Activated gamma-delta T cell treated with Interleukin-2 at 50 U/mL for 16 hours (primary cell): ENCODE measurements around the gene GPR152.
"Not testable (repeated sequence)": the region's sequence is repeated elsewhere in the genome, so short reads cannot be mapped to it uniquely, and the experiment has no call there.

Source experiments
- DNase-seq: peaks from one replicate; pipeline ENCODE4 v3.0.0-alpha.2; 2020

GPR152 gene

DNA sequence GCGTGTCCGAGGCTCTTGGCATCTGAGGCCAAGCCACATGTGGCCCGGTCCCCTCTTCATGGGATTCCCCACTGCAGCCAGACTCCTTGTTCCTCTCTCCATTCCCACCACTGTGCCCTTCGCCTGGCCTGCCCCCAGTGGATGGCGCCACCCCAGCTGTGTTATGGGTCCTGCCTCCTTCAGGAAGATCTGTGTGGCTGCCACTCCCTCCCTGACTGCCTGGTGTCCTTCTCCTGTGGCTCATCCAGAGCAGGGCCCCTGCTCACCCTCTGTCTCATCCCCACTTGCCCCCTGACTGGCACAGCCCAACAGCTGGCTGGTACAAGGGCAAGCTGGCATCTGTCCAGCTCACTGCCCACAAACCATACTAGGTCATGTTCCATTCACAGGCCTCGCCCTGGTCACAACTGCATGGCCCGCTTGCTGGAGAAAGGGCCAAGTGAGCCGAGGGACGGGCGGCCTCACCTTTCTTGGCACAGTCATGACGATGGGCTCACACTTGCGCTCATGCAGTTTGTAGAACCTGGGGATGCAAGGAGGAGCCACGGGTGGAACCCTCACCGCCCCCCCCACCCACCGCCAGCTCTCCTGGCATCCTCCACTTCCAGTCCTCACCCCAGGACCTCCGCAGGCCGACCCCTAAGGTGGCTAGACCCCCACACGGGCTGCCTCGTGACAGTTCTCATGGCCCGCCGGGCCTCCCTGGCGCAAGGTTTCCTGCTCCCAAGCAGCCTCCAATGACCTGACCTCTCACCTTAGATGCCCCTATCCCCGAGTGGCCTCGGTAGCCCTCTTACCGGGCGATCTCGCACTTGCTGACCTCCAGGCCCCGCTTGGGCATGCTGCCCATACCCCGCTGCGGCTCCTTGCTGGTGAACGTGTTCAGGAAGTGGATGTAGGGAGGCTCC is 13.0 kb downstream of the GPR152 start:
- no peak for DNase-seq

- DNase-seq = peak; percentile 70
Observed at GRCh38 chr11:67438158-67438902, 14.2 kb downstream of the GPR152 start.

DNA sequence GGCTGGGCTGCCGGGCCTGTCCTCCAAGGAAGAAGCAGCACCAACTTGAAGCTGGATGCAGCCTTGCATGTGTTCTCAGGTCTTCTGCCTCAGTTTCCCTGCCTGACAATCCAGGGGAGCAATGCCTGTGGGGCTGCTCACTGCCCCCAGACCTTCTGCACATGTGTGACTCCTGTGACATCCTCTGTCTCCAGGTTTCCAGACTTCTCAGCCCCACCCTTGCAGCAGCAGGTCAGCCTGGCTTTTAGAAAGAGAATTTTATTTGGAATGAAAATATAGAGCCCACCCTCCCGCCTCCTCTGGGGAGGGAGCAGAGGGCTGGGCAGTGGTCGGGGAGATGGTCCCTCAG is 14.7 kb downstream of the GPR152 start:
- no peak for DNase-seq

GRCh38 chr11:67437082-67437808 is 15.3 kb downstream of the GPR152 start, which contains the start of gene PTPRCAP:
PTPRCAP (minus strand) TSS chr11:67437682; CDS start chr11:67437619, 63 bp downstream.
- DNase-seq = peak; percentile 87

DNA sequence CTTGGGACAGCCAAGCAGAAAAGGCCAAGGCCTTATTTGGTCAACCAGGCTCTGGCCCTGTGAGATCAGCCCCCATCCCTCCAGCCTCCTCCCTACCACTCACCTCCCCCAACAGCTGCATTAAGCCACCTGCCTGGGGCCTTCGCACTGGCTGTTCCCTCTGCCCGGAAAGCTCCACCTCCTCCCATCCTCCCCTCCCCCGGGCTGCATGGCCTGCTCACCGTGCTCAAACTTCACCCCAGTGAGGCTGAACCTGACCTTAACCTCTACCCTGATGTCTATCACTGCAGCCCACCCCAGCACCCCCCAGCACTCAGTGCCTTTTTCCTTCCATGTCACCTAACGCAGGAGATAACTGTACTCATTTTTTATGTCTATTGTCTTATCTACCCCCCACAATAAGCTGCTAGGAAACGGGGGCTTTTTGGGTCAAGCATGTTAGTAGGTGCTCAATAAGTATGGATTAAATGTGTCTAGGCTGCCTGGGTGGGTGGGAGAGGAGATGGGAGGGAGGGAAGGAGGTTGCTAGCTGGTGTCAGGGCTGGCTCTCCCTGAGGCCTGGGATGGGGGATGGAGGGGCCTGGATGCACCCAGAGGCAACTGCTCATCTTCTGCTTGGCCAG is 16.0 kb downstream of the GPR152 start:
- peak; percentile 61 for DNase-seq

DNA sequence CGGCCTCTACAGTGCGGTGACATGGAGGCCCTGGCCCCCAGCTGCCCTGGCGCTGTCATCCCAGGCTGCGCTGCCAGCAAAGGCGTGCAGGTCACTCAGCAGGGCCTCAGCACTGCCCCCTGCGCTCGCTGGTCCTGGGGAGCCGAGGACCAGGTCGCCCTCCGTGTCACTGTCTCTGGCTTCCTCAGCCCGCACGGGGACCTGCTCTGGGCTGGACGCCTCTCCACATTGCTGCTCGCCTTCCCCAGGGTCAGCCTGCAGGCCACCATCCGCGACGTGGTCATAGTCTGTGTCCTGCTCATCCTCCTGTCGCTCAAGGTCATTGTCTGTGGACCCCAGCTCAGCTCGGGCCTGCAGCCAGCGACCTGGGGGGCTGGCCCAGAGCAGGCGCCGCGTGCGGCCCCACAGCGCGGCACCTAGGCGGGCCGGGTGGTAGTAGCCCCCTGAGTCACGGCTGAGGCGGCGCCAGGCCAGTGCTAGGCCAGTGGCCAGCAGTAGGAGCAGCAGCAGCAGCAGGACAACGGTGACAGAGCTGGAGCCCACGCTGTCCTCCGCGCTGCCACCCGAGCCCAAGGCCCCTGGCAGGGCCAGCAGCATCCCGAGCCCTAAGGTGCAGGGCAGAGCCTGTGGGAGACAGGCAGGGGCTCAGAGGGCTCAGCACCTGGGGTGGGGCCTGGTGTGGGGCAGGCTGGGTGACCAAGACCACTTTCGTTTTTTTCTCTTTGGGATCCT is 16.6 kb downstream of the GPR152 start:
- no peak for DNase-seq

GRCh38 chr11:67435031-67435726 is 17.4 kb downstream of the GPR152 start:
- DNase-seq = no peak

DNA sequence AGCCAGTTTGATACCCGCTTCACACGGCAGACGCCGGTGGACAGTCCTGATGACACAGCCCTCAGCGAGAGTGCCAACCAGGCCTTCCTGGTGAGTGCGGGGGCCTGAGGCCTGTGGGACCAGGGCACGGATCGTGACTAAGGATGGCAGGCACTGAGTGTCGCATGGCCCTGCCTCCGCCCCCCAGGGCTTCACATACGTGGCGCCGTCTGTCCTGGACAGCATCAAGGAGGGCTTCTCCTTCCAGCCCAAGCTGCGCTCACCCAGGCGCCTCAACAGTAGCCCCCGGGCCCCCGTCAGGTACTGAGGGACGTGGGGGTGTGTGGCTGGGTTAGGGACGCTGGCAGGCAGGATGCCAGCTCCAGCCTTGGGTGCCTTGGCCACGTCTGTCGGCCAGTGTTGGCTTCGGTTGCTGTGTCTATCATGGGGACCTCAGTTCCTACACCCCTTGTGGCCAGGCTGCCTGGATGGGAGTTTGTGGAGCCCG is 18.1 kb downstream of the GPR152 start:
- DNase-seq = no peak

- no peak for DNase-seq
Observed at GRCh38 chr11:67433536-67434394, 18.8 kb downstream of the GPR152 start.

DNA sequence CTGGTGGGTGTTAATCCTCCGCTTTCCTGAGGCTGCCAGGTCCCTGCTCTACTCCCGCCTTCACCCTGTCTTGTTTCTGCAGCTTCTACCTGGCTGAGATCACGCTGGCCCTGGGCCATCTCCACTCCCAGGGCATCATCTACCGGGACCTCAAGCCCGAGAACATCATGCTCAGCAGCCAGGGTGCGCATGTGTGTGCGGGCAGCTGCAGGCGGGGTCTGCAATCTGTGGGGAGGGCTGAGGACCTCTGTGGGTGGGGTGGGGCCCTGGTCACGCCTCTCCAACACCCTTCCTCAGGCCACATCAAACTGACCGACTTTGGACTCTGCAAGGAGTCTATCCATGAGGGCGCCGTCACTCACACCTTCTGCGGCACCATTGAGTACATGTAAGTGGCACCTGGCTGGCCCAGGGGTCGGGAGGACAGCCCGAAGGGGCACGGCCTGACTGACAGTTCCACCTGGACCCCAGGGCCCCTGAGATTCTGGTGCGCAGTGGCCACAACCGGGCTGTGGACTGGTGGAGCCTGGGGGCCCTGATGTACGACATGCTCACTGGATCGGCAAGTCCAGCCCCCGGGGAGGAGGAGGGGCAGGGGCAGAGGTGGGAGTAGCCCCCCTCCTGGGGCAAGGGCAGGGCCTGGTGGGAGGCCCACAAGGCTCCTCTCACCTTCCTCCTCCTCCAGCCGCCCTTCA is 19.7 kb downstream of the GPR152 start:
- DNase-seq = no peak

GRCh38 chr11:67431346-67432249 is 20.9 kb downstream of the GPR152 start:
- DNase-seq = no peak

GRCh38 chr11:67429722-67430121 is 22.8 kb downstream of the GPR152 start:
- no peak for DNase-seq

- no peak for DNase-seq
Observed at GRCh38 chr11:67429038-67429668, 23.4 kb downstream of the GPR152 start.

GRCh38 chr11:67428052-67429001 is 24.2 kb downstream of the GPR152 start, which contains the start of gene RPS6KB2:
RPS6KB2 (plus strand) TSS chr11:67428494; CDS start chr11:67428546, 52 bp downstream.
- peak; percentile 99 for DNase-seq

DNA sequence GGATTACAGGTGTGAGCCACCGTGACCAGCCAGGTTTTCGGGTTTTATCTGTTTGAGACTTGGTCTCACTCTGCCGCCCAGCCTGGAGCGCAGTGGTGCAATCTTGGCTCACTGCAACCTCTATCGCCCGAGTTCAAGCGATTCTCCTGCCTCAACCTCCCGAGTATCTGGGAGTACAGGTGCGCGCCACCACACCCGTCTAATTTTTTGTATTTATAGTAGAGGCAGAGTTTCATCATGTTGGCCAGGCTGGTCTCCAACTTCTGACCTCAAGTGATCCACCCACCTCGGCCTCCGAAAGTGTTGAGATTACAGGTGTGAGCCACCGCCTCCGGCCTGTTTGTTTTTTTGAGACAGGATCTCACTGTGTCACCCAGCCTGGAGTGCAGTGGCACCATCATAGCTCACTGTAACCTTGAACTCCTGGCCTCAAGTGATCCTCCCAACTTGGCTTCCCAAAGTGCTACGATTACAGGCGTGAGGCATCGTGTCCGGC is 25.1 kb downstream of the GPR152 start:
- not testable (repeated sequence) for DNase-seq

GRCh38 chr11:67423891-67424613 is 28.5 kb downstream of the GPR152 start:
- no peak for DNase-seq
